GM20000 (cell line): ENCODE results near the gene PLEKHA6.

Experiments used
- DNase-seq: peaks from one replicate; pipeline ENCODE4 v3.0.0; 2012; ENCODE audit warnings: low spot score
- CTCF ChIP-seq: IDR thresholded peaks from 2 replicates; pipeline ENCODE4 v1.5.1; 2012; ENCODE audit warnings: mild to moderate bottlenecking, control low read depth; ENCODE audit errors: extremely low read depth, missing control alignments

Gene PLEKHA6, protein sequence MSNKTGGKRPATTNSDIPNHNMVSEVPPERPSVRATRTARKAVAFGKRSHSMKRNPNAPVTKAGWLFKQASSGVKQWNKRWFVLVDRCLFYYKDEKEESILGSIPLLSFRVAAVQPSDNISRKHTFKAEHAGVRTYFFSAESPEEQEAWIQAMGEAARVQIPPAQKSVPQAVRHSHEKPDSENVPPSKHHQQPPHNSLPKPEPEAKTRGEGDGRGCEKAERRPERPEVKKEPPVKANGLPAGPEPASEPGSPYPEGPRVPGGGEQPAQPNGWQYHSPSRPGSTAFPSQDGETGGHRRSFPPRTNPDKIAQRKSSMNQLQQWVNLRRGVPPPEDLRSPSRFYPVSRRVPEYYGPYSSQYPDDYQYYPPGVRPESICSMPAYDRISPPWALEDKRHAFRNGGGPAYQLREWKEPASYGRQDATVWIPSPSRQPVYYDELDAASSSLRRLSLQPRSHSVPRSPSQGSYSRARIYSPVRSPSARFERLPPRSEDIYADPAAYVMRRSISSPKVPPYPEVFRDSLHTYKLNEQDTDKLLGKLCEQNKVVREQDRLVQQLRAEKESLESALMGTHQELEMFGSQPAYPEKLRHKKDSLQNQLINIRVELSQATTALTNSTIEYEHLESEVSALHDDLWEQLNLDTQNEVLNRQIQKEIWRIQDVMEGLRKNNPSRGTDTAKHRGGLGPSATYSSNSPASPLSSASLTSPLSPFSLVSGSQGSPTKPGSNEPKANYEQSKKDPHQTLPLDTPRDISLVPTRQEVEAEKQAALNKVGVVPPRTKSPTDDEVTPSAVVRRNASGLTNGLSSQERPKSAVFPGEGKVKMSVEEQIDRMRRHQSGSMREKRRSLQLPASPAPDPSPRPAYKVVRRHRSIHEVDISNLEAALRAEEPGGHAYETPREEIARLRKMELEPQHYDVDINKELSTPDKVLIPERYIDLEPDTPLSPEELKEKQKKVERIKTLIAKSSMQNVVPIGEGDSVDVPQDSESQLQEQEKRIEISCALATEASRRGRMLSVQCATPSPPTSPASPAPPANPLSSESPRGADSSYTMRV

DNA sequence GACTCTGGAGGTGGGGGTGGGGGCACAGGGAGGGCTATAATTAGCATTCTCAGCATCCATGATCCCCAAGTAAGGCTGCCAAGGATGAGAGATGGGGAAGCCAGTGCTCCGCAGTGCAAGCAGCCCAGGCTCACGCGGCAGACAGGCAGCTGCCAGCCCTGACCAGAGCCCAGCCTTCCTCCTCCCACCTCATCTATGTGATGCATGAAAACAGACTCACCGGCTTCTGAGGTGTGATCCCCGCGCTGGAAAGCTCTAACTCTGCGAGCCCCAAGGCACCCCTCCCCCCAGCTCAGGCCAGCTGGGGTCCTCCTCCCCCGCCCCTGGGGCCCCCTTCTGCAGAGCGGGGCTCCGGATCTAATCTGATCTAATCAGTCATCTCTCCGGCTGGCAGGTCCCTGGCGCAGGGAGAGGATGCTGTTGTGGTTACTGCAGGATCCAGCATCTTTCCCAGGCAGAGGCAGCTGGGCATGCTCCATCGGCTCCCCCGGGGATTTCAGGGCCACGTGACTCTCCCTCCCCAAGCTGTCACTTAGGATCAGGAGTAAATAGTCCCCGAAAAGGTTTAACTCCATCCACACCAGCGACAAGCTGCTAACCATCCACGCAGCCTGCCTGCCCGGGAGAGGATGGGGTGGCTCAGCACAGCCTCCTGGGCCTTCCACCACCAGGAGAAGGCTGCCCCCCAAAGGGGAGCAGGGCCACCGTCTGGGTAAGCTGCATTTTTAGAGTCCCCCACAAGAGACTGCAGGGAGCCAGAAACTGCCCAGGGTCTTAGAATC is at the start of gene PLEKHA6:
PLEKHA6 (minus strand) TSS at position 456 of the 782 bp plus-strand sequence. CDS start 86,202 bp downstream, outside the sequence.
- no peak for TF ChIP-seq CTCF
- no peak for DNase-seq

DNA sequence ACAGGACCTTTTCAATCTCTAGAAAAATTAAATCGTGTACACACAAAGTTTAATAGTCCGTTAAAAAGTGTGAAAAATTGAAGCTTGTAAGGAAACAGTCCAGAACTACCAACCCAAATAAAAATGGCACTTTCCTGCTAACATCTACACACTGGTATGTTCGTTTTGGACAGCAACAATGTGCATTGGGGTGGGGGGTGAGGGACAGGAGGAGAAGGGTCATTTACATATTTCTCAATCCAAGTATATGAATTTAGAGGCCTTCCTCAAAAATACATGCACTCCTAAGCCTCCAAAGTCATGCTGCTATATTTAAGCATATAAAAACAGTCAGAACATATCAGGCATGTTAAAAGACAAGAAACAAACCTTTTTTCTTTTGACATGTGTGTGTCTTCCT is 49.4 kb upstream of the PLEKHA6 start:
- TF ChIP-seq CTCF: no peak
- DNase-seq: no peak

DNA sequence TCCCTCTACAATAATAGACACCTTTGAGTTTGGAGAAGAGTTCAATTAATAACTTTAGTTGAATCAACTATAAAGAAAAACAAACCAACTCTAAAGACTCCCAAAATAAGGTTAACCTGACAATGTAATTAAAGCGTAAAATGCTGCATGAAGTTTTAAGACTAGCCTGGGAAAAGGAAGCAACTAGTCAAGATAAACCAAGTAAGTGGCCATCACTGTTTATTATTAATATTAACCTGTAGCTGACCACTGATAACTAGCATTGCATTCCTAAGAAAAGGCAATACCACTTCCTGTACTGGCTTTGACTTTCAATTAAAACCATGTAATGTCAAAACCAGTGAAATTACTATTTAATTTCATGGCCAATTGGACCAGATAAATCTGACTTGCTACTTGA is 48.9 kb upstream of the PLEKHA6 start:
- TF ChIP-seq CTCF: no peak
- no peak for DNase-seq

- DNase-seq: no peak
- TF ChIP-seq CTCF: no peak
Measured at GRCh38 chr1:204408074-204408507, 48.4 kb upstream of the PLEKHA6 start.

- no peak for DNase-seq
- TF ChIP-seq CTCF: no peak
Measured at GRCh38 chr1:204407295-204407971, 47.7 kb upstream of the PLEKHA6 start.

GRCh38 chr1:204406621-204407020 is 46.9 kb upstream of the PLEKHA6 start:
- no peak for DNase-seq
- TF ChIP-seq CTCF: no peak
